ENCODE measurements around the gene ROPN1L.

The ROPN1L gene

GRCh38 chr5:10457682-10458574 is 16.2 kb downstream of the ROPN1L start:
- in situ Hi-C loops (cut with MboI; ENCODE audit: low sequenced_read_pairs): no loop called here

GRCh38 chr5:10459080-10460055 is 17.7 kb downstream of the ROPN1L start:
- in situ Hi-C loops (cut with MboI; ENCODE audit: low sequenced_read_pairs): no loop called here

GRCh38 chr5:10460252-10460906 is 18.7 kb downstream of the ROPN1L start:
- in situ Hi-C loops (cut with MboI; ENCODE audit: low sequenced_read_pairs): no loop called here

GRCh38 chr5:10461041-10461440 is 19.4 kb downstream of the ROPN1L start:
- in situ Hi-C loops (cut with MboI; ENCODE audit: low sequenced_read_pairs): no loop called here

GRCh38 chr5:10461904-10462555 is 20.4 kb downstream of the ROPN1L start:
- in situ Hi-C loops (cut with MboI; ENCODE audit: low sequenced_read_pairs): no loop called here

GRCh38 chr5:10463566-10463965 is 21.9 kb downstream of the ROPN1L start:
- in situ Hi-C loops (cut with MboI; ENCODE audit: low sequenced_read_pairs): no loop called here

GRCh38 chr5:10464173-10464572 is 22.5 kb downstream of the ROPN1L start:
- in situ Hi-C loops (cut with MboI; ENCODE audit: low sequenced_read_pairs): no loop called here

- in situ Hi-C loops (cut with MboI; ENCODE audit: low sequenced_read_pairs): no loop called here
These were observed 24.0 kb downstream of the ROPN1L start for GRCh38 chr5:10465726-10466125.

- in situ Hi-C loops (cut with MboI; ENCODE audit: low sequenced_read_pairs): no loop called here
These were observed 24.9 kb downstream of the ROPN1L start for GRCh38 chr5:10466446-10467073.

GRCh38 chr5:10467281-10468198 is 25.9 kb downstream of the ROPN1L start:
- in situ Hi-C loops (cut with MboI; ENCODE audit: low sequenced_read_pairs): no loop called here

GRCh38 chr5:10468256-10468655 is 26.6 kb downstream of the ROPN1L start:
- in situ Hi-C loops (cut with MboI; ENCODE audit: low sequenced_read_pairs): no loop called here

GRCh38 chr5:10469253-10470050 is 27.8 kb downstream of the ROPN1L start:
- in situ Hi-C loops (cut with MboI; ENCODE audit: low sequenced_read_pairs): no loop called here

GRCh38 chr5:10470669-10471068 is 29.0 kb downstream of the ROPN1L start:
- in situ Hi-C loops (cut with MboI; ENCODE audit: low sequenced_read_pairs): no loop called here

- in situ Hi-C loops (cut with MboI; ENCODE audit: low sequenced_read_pairs): no loop called here
These were observed 30.0 kb downstream of the ROPN1L start for GRCh38 chr5:10471677-10472076.

- in situ Hi-C loops (cut with MboI; ENCODE audit: low sequenced_read_pairs): no loop called here
These were observed 32.9 kb downstream of the ROPN1L start for GRCh38 chr5:10474521-10475075.

GRCh38 chr5:10475931-10476676 is 34.4 kb downstream of the ROPN1L start:
- in situ Hi-C loops (cut with MboI; ENCODE audit: low sequenced_read_pairs): no loop called here

- in situ Hi-C loops (cut with MboI; ENCODE audit: low sequenced_read_pairs): no loop called here
These were observed 35.2 kb downstream of the ROPN1L start for GRCh38 chr5:10476878-10477277.

Measured in hTERT RPE-1 (cell line).